ENCODE results near the gene TBXAS1. TPM values are rescaled to one million over a fixed set of nuclear protein-coding genes. Genes with fewer than 3 reads are reported as not detected.

The TBXAS1 gene
- total RNA-seq, 5 donors from 2014 or later (not counting 1 experiment from before 2014, with no cell fraction given) = 5.2 to 14.2 (median 7.3) TPM

DNA sequence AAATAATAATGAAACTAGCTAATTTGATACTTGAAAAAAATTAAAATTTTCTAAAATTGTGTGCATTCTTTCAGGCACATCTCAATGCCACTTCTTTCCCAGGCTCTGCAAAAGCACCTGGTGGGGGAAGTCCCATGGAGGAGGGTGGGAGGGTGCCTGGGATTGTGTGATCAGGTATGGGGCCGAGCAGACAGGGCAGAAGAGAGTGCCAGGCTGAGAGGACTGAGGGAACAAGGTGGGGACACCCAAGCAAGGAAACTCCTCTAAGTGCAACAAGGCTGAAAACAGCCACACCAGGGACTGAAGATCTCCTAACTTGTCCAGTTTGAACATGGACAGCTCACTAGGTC lies 219.9 kb downstream of the TBXAS1 start:
- peaks cover 20 to 36% (median 23%) of the 10 kb centered on the region in 3 donors for H3K4me1 Mint-ChIP-seq
- 100% methylated on average over 1 of the region's 1 CpG for WGBS (ENCODE audit: insufficient coverage)
- peaks cover 0 to 47% of the 10 kb centered on the region in 2 donors for H3K36me3 ChIP-seq (ENCODE audit: control insufficient read depth in 2 of 2, extremely low read depth in 1 of 2, insufficient read depth in 1 of 2, low read length in 1 of 2)

DNA sequence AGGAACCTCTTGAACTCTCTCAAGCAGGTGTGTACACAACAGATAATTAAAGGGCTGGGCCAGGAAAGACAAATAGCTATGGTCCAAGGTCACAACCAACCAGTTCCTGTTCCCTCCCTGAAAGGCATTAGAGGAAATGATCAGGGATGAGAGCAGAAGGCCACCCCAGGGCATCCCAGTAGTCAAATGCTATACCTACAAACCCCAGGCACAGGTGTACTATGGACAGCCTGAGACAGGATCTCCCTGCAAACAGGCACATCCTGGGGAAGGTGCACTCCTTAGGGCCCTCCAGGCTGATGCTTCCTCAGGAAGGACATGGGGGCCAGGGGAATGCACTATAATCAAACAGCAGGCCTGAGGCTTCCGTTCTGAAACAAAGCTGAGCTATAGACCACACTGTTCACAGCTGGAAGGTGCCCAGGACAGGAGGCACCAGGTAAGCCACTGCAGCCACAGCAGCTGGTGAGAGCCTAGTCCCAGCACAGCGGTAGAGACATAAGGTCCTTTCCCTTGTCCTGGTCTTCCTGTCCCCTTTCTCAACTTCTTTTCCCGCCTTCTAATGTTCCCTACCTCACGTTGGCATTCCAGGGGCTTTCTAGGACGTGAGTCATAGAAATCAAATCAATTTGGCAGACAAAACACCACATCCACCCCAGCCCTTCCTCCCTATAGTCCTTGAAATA lies 220.4 kb downstream of the TBXAS1 start:
- WGBS (ENCODE audit: insufficient coverage) = 90% methylated on average over 5 of the region's 5 CpGs
- Histone ChIP-seq H3K9me3 (no peaks in the 10 kb centered on the region), H3K36me3 (ENCODE audit: control insufficient read depth in 2 of 2, extremely low read depth in 1 of 2, insufficient read depth in 1 of 2, low read length in 1 of 2) (peaks cover 0 to 49% of the 10 kb centered on the region in 2 donors), H3K27me3 (replicated peaks in 1 of 2; ENCODE audit: control insufficient read depth in 2 of 2, extremely low read depth in 1 of 2, insufficient read depth in 2 of 2, low read length in 1 of 2) (no peaks in the 10 kb centered on the region), H3K27ac (ENCODE audit: low read length) (no peak overlapping the region), H3K4me1 (ENCODE audit: control insufficient read depth in 1 of 2, extremely low read depth in 1 of 2, insufficient read depth in 2 of 2, low read length in 2 of 2) (peaks cover 0 to 5% of the 10 kb centered on the region in 2 experiments), H3K4me3 (ENCODE audit: control insufficient read depth in 1 of 2, extremely low read depth in 1 of 2, low read length in 1 of 2) (no peak overlapping the region)
- POLR2A ChIA-PET = no interaction called here
- ATAC-seq (replicated peaks in 1 of 4) = no peak
- H3K27ac Mint-ChIP-seq = peak overlapping the region in 1 of 2 donors; percentile 9
- H3K4me3 Mint-ChIP-seq = no peak overlapping the region
- H3K9me3 Mint-ChIP-seq = no peaks in the 10 kb centered on the region
- H3K4me1 Mint-ChIP-seq = peaks cover 25 to 41% (median 29%) of the 10 kb centered on the region in 3 donors
- CTCF ChIA-PET = no interaction called here
- DNase-seq = no peak
- H3K36me3 Mint-ChIP-seq = peaks cover 62% of the 10 kb centered on the region
- no peaks in the 10 kb centered on the region for H3K27me3 Mint-ChIP-seq

More for the DNA sequence above, 219.9 kb downstream of the TBXAS1 start:
- Histone ChIP-seq H3K4me3 (ENCODE audit: control insufficient read depth in 1 of 2, extremely low read depth in 1 of 2, low read length in 1 of 2) (no peak overlapping the region), H3K9me3 (no peaks in the 10 kb centered on the region), H3K27ac (ENCODE audit: low read length) (no peak overlapping the region), H3K27me3 (replicated peaks in 1 of 2; ENCODE audit: control insufficient read depth in 2 of 2, extremely low read depth in 1 of 2, insufficient read depth in 2 of 2, low read length in 1 of 2) (no peaks in the 10 kb centered on the region), H3K4me1 (ENCODE audit: control insufficient read depth in 1 of 2, extremely low read depth in 1 of 2, insufficient read depth in 2 of 2, low read length in 2 of 2) (no peaks in the 10 kb centered on the region)
- H3K27me3 Mint-ChIP-seq = no peaks in the 10 kb centered on the region
- no peak for DNase-seq
- H3K36me3 Mint-ChIP-seq = peaks cover 60% of the 10 kb centered on the region
- CTCF ChIA-PET = no interaction called here
- no peaks in the 10 kb centered on the region for H3K9me3 Mint-ChIP-seq
- no peak overlapping the region for H3K4me3 Mint-ChIP-seq
- ATAC-seq (replicated peaks in 1 of 4) = no peak
- POLR2A ChIA-PET = no interaction called here
- H3K27ac Mint-ChIP-seq = no peak overlapping the region

DNA sequence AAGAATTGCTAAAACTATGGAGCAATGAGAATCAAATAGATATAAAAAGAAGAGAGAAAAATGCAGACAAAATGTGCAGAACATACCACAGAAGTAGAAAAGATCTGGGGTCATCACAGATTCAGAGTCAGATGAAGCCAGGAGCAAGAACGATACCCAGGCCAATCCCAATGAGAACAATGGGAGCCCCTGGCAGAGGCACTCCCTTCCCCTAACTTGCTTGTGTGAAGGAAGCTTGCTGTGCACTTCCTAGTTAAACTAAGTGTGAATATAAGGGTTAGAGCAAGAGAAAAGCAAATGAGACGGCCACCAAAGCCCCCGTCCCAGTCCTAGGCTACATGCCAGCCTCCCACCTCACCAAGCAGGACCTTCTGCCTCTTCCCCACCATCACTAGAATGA lies 221.0 kb downstream of the TBXAS1 start:
- Histone ChIP-seq H3K27me3 (replicated peaks in 1 of 2; ENCODE audit: control insufficient read depth in 2 of 2, extremely low read depth in 1 of 2, insufficient read depth in 2 of 2, low read length in 1 of 2) (no peaks in the 10 kb centered on the region), H3K4me1 (ENCODE audit: control insufficient read depth in 1 of 2, extremely low read depth in 1 of 2, insufficient read depth in 2 of 2, low read length in 2 of 2) (peaks cover 0 to 8% of the 10 kb centered on the region in 2 experiments), H3K4me3 (ENCODE audit: control insufficient read depth in 1 of 2, extremely low read depth in 1 of 2, low read length in 1 of 2) (no peak overlapping the region), H3K9me3 (no peaks in the 10 kb centered on the region), H3K36me3 (ENCODE audit: control insufficient read depth in 2 of 2, extremely low read depth in 1 of 2, insufficient read depth in 1 of 2, low read length in 1 of 2) (peaks cover 0 to 49% of the 10 kb centered on the region in 2 donors), H3K27ac (ENCODE audit: low read length) (no peak overlapping the region)
- peaks cover 31 to 47% (median 35%) of the 10 kb centered on the region in 3 donors for H3K4me1 Mint-ChIP-seq
- no CpG with 5 or more reads among the region's 3 CpGs for WGBS (ENCODE audit: insufficient coverage)
- H3K9me3 Mint-ChIP-seq = no peaks in the 10 kb centered on the region
- DNase-seq (no peak), ATAC-seq (replicated peaks in 1 of 4) (no peak)
- H3K27ac Mint-ChIP-seq = peak overlapping the region in 1 of 2 donors; percentile 50
- H3K4me3 Mint-ChIP-seq = no peak overlapping the region
- H3K36me3 Mint-ChIP-seq = peaks cover 66% of the 10 kb centered on the region
- CTCF ChIA-PET = no interaction called here
- POLR2A ChIA-PET = no interaction called here
- no peaks in the 10 kb centered on the region for H3K27me3 Mint-ChIP-seq

DNA sequence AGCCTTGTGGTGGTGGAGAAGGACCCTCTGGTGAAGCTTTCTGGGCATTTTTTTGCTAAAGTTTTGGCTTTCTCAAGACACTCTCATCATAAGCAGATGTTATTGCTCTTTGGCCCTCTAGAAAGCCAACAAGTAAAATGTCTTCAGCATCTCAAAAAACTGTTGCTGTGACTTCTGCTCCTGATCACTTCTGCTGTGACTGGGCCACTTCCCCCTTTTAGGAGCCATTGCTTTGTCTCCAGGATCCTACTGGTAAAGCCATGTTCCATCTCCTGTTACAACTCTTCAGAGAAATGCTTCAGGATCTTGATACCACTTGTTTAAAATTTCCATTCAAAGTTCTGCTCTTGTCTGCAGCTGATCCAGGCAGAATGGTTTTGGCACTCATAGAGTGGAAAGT lies 222.8 kb downstream of the TBXAS1 start:
- peaks cover 68% of the 10 kb centered on the region for H3K36me3 Mint-ChIP-seq
- H3K27ac ChIP-seq (ENCODE audit: low read length) = no peak overlapping the region
- H3K4me1 Mint-ChIP-seq = peaks cover 44 to 65% (median 50%) of the 10 kb centered on the region in 3 donors

DNA sequence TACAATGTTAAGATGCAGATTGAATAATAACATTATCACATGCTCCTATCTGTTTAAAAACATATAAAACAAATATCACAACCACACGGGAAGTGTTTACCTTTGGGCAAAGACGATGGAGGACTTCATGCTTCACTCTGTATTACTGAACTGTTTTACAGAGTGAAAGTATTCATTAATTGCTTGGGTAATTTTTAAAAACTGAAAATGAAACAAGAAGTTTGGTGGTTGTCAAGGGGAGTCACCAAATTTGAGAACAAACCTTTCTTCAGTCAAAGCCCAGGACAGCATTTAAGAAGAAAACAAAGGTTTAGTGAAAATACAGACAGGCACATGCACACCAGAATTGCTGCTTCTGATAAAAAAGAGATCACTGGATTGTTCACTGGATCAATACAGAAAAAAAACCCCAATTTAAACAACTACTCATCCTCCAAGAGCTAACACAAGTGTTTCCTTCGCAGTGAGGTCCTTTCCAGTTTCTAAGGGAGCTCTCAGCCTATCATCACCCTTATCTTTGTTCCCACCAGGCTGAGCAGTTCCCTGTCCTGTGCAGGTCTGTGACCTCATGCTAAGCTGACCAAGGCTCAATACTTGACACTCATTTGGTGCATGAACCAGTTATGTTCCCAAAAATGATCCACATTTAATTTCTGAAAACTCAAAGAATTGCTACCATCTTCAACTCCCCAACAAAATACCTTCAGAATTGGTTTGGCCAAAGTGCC lies 224.9 kb downstream of the TBXAS1 start:
- POLR2A ChIA-PET = no interaction called here
- Mint-ChIP-seq H3K36me3 (peaks cover 69% of the 10 kb centered on the region), H3K9me3 (no peaks in the 10 kb centered on the region), H3K27me3 (no peaks in the 10 kb centered on the region), H3K27ac (peak overlapping the region; percentile 29 to 45), H3K4me3 (no peak overlapping the region), H3K4me1 (peaks cover 60 to 81% (median 65%) of the 10 kb centered on the region in 3 donors)
- Histone ChIP-seq H3K27me3 (replicated peaks in 1 of 2; ENCODE audit: control insufficient read depth in 2 of 2, extremely low read depth in 1 of 2, insufficient read depth in 2 of 2, low read length in 1 of 2) (no peaks in the 10 kb centered on the region), H3K4me3 (ENCODE audit: control insufficient read depth in 1 of 2, extremely low read depth in 1 of 2, low read length in 1 of 2) (no peak overlapping the region), H3K36me3 (ENCODE audit: control insufficient read depth in 2 of 2, extremely low read depth in 1 of 2, insufficient read depth in 1 of 2, low read length in 1 of 2) (peaks cover 5 to 49% of the 10 kb centered on the region in 2 donors), H3K4me1 (ENCODE audit: control insufficient read depth in 1 of 2, extremely low read depth in 1 of 2, insufficient read depth in 2 of 2, low read length in 2 of 2) (peaks cover 0 to 15% of the 10 kb centered on the region in 2 experiments), H3K9me3 (no peaks in the 10 kb centered on the region), H3K27ac (ENCODE audit: low read length) (no peak overlapping the region)
- DNase-seq = peak in 1 of 35 experiments; percentile 5
- WGBS (ENCODE audit: insufficient coverage) = 67% methylated on average over 1 of the region's 3 CpGs
- ATAC-seq (replicated peaks in 1 of 4) = no peak
- CTCF ChIA-PET = no interaction called here

More for the DNA sequence above, 222.8 kb downstream of the TBXAS1 start:
- no peaks in the 10 kb centered on the region for H3K9me3 Mint-ChIP-seq
- DNase-seq (no peak), ATAC-seq (replicated peaks in 1 of 4) (no peak)
- ChIA-PET POLR2A (interaction anchor here in 1 of 2 donors (0.7 kb wide), 1 partner anchor 1931 kb away, joined by 3 read pairs; no protein-coding TSS in a partner anchor), CTCF (no interaction called here)
- peaks cover 0 to 8% of the 10 kb centered on the region in 2 experiments for H3K4me1 ChIP-seq (ENCODE audit: control insufficient read depth in 1 of 2, extremely low read depth in 1 of 2, insufficient read depth in 2 of 2, low read length in 2 of 2)
- peaks cover 5 to 44% of the 10 kb centered on the region in 2 donors for H3K36me3 ChIP-seq (ENCODE audit: control insufficient read depth in 2 of 2, extremely low read depth in 1 of 2, insufficient read depth in 1 of 2, low read length in 1 of 2)
- H3K4me3 ChIP-seq (ENCODE audit: control insufficient read depth in 1 of 2, extremely low read depth in 1 of 2, low read length in 1 of 2) = no peak overlapping the region
- H3K4me3 Mint-ChIP-seq = no peak overlapping the region
- no peak overlapping the region for H3K27ac Mint-ChIP-seq
- no peaks in the 10 kb centered on the region for H3K27me3 ChIP-seq (replicated peaks in 1 of 2; ENCODE audit: control insufficient read depth in 2 of 2, extremely low read depth in 1 of 2, insufficient read depth in 2 of 2, low read length in 1 of 2)
- H3K9me3 ChIP-seq = no peaks in the 10 kb centered on the region
- H3K27me3 Mint-ChIP-seq = no peaks in the 10 kb centered on the region

DNA sequence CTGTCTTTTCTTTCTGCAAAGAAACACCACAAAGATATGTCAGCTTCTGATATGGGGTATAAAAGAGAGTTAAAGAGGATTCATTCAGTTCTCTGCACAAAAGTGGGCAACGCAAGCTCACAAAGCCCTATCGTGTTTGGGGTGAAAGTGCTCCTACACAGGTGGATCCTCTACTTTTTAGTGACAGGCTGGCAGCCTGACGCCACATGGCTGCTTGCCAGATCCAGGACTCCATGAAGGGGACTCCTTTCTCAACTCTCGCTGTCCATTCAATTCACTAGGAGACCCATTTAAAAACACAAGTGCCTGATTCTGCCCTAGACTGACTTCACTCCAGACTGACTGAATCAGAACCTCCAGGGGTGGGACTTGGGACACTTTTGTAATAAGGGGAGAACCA lies 225.7 kb downstream of the TBXAS1 start:
- Mint-ChIP-seq H3K27ac (peak overlapping the region in 1 of 2 donors; percentile 29), H3K4me1 (peaks cover 64 to 82% (median 72%) of the 10 kb centered on the region in 3 donors), H3K27me3 (no peaks in the 10 kb centered on the region), H3K36me3 (peaks cover 67% of the 10 kb centered on the region), H3K4me3 (no peak overlapping the region), H3K9me3 (no peaks in the 10 kb centered on the region)
- no peak overlapping the region for H3K4me3 ChIP-seq (ENCODE audit: control insufficient read depth in 1 of 2, extremely low read depth in 1 of 2, low read length in 1 of 2)
- ChIA-PET POLR2A (no interaction called here), CTCF (no interaction called here)
- DNase-seq = no peak
- no peaks in the 10 kb centered on the region for H3K9me3 ChIP-seq
- H3K36me3 ChIP-seq (ENCODE audit: control insufficient read depth in 2 of 2, extremely low read depth in 1 of 2, insufficient read depth in 1 of 2, low read length in 1 of 2) = peaks cover 5 to 42% of the 10 kb centered on the region in 2 donors
- WGBS (ENCODE audit: insufficient coverage) = 100% methylated on average over 3 of the region's 4 CpGs
- H3K4me1 ChIP-seq (ENCODE audit: control insufficient read depth in 1 of 2, extremely low read depth in 1 of 2, insufficient read depth in 2 of 2, low read length in 2 of 2) = peaks cover 3 to 22% of the 10 kb centered on the region in 2 experiments
- no peak for ATAC-seq (replicated peaks in 1 of 4)
- H3K27me3 ChIP-seq (replicated peaks in 1 of 2; ENCODE audit: control insufficient read depth in 2 of 2, extremely low read depth in 1 of 2, insufficient read depth in 2 of 2, low read length in 1 of 2) = no peaks in the 10 kb centered on the region
- no peak overlapping the region for H3K27ac ChIP-seq (ENCODE audit: low read length)

All from T-cell (primary cell).